ENCODE measurements around the gene RPL10.
"Not testable (repeated sequence)": the region's sequence is repeated elsewhere in the genome, so short reads cannot be mapped to it uniquely, and the experiment has no call there.

The RPL10 gene

DNA sequence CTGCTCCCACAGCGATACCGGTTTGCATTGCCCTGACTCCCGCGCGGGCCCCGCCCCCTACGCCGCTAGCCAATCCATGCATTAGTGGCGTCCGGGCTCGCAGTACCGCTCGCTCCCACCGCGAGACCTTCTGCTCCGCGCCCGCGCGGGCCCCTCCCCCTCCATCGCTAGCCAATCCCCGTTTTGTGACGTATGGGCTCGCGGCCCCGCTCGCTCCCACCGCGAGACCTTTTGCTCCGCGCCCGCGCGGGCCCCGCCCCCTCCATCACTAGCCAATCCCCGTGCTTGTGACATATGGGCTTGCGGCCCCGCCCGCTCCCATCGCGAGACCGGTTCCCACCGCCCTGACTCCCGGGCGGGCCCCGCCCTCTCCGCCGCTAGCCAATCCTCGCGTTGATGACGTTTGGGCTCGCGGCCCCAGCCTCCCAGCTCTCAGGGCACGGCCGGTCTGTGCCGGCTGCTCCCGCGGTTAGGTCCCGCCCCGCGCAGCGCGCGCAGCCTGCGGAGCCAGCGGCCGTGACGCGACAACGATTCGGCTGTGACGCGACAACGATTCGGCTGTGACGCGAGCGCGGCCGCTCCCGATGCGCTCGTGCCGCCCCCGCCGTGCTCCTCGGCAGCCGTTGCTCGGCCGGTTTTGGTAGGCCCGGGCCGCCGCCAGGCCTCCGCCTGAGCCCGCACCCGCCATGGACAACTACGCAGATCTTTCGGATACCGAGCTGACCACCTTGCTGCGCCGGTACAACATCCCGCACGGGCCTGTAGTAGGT, 19.2 kb upstream of the RPL10 start, which contains the start of gene EMD:
TSS of gene EMD (plus strand) at position 497 of the 770 bp plus-strand sequence. CDS start at position 687, 190 bp downstream.
- peak; percentile 99 for DNase-seq

DNA sequence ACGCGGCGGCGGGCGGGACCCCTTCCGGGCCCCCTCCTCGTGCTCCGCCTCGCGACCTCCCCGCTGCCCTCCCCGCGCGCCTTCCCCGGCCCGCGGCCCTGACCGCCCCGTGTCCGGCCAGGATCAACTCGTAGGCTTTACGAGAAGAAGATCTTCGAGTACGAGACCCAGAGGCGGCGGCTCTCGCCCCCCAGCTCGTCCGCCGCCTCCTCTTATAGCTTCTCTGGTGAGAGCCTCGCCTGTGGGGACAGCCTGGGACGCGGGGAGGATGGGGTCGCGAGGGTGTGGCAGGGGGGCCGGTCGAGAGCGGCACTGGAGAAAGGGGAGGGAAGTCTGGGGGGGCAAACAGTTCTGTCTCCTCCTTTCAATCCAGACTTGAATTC, 18.6 kb upstream of the RPL10 start:
- DNase-seq = no peak

- no peak for DNase-seq
These were observed 18.0 kb upstream of the RPL10 start for GRCh38 chrX:154380153-154380552.

GRCh38 chrX:154380787-154381186, 17.4 kb upstream of the RPL10 start:
- DNase-seq = no peak

- no peak for DNase-seq
These were observed 16.9 kb upstream of the RPL10 start for GRCh38 chrX:154381271-154381670.

- DNase-seq = no peak
These were observed 15.6 kb upstream of the RPL10 start for GRCh38 chrX:154382483-154383069.

GRCh38 chrX:154383359-154384283, 14.6 kb upstream of the RPL10 start:
- no peak for DNase-seq

DNA sequence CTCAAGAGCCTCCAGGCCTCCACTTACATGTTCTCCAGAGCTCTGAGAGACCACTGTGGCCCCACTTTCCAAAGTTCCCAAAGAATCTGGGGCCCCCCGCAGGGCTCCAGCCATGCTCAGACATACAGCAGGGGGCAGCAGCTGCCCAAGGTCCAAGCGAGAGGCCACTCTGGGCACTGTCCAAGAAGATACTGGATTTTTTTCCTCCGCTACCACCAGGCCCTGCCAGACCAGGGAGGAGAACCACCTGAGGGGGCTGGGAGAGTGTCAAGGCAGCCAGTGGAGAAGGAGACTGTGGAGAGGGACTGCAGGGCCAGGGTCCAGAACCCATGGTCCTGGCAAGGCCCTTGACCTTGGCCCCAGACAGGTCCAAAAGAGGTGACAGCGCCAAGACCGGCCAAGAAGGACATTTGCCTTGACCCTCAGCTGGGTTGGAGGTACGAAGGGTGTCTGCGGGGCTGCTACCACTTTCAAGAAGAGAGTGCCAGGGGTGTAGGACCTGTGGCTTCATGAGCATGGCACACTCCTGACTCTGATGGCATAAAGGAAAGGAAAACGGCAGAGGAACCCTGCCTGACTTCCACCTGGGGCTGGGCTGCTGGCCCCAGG, 13.8 kb upstream of the RPL10 start:
- DNase-seq = no peak

GRCh38 chrX:154388094-154388493, 10.1 kb upstream of the RPL10 start:
- not testable (repeated sequence) for DNase-seq

GRCh38 chrX:154388649-154389048, 9.5 kb upstream of the RPL10 start:
- DNase-seq = not testable (repeated sequence)

DNA sequence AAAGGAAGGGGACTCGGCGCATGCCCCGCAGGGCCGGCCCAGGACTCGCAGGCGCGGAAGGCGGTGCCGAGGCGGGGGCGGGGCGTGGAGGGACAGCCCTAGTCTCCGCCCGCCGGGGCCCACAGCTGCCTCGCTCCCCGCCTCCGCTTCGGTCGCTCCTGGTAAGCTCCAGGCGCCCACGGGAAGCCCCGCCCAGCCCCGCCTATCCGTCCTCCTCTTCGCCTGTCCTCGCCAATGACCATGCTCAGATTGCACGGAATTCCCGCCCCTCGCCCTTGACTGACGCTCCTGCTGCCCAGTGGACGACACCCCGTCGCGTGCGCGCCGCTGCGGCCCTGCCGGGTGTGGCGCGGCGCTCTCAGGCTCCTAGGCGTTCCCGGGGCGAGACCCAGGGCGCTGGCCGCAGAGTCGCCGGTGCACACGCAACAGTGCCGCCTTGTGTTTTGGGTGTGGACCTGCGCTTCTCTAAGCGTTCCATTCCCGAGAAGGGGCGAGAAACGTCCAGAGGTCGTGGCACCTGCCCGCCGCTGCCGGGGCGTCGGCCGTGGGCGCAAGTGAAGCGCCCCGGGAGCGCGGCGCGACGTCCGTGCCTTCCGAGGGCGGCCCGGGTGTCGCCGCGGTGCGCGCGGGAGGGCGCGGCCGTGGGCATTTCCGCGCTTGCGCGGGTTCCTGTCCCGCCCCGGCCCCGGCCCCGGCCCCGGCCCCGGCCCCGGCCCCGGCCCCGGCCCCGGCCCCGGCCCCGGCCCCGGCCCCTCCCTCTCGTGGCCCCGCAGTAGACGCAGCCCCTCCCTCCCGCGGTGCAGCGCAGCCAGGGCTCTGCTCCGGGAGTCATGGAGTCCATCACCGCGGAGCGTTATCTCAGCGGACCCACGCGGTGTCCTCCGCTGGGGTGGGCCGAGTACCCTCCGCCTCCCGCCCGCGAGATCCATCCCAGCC, 8.1 kb upstream of the RPL10 start:
- not testable (repeated sequence) for DNase-seq

GRCh38 chrX:154396363-154396762, 1.8 kb upstream of the RPL10 start:
- not testable (repeated sequence) for DNase-seq

GRCh38 chrX:154396973-154397887, 947 bp upstream of the RPL10 start:
- peak; percentile 32 for DNase-seq

- DNase-seq = peak; percentile 68
These were observed 720 bp downstream of the RPL10 start for GRCh38 chrX:154398668-154399526.

GRCh38 chrX:154399527-154400368, 1.6 kb downstream of the RPL10 start:
- DNase-seq = no peak

DNA sequence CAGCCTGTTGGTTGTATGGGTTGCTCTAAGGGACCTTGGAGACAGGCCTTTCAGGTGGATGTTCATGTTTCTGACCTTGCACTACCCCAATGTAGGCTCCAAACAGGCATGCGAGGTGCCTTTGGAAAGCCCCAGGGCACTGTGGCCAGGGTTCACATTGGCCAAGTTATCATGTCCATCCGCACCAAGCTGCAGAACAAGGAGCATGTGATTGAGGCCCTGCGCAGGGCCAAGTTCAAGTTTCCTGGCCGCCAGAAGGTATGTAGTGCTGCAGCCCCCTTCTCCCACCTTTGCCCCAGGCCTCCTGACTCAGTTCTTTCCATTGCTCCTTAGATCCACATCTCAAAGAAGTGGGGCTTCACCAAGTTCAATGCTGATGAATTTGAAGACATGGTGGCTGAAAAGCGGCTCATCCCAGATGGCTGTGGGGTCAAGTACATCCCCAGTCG, 2.2 kb downstream of the RPL10 start:
- DNase-seq = not testable (repeated sequence)

DNA sequence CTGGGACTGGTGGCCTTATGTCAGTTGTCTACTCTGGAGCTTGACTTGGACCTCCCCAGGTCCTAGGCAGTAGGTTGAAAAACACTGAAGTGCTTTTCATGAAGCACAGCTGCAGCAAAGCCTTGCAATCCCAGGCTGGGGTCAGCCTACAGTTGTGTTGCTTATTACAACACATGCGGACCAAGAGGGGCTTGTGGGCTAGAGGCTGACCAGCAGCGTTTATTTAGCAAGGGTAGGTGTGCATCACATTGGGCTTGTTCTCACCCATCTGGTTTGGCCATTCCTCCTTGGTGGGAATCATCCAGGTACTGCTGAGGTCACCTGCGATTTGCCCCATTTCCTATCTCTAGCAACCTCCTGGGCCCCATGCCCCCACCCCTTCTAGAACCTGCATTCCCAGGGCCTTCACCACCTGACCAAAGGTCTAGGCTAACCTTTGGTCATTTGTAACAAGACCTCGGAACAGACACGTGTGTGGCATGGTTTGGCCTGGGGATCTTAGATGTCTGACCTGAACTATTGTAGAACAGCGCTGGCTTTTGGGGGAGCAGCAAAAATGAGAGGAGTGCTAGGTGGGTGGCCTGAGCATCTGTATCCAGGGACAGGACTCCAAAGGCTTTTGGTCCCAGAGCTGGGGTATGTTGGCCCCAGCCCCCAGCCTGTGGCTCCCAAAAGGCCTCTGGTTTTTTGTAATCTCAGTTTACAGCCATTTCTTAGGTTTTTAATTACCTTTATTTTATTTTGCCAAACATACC, 3.0 kb downstream of the RPL10 start:
- no peak for DNase-seq
